ENCODE measurements around the gene ADGRA1. TPM values are rescaled to one million over a fixed set of nuclear protein-coding genes. Genes with fewer than 3 reads are reported as not detected.

ADGRA1 gene
- total RNA-seq, 1 experiment from 2014 or later, result not detected

GRCh38 chr10:133177380-133178157, 89.8 kb downstream of the ADGRA1 start:
- DNase-seq (ENCODE audit: low read depth), result no peak

GRCh38 chr10:133178357-133179127, 90.8 kb downstream of the ADGRA1 start:
- DNase-seq (ENCODE audit: low read depth), result no peak

- no peak for DNase-seq (ENCODE audit: low read depth)
Measured at GRCh38 chr10:133179128-133179520, 91.4 kb downstream of the ADGRA1 start.

GRCh38 chr10:133179651-133180050, 91.9 kb downstream of the ADGRA1 start:
- no peak for DNase-seq (ENCODE audit: low read depth)

- DNase-seq (ENCODE audit: low read depth), result no peak
Measured at GRCh38 chr10:133180192-133180964, 92.7 kb downstream of the ADGRA1 start.

- DNase-seq (ENCODE audit: low read depth), result no peak
Measured at GRCh38 chr10:133180965-133181639, 93.4 kb downstream of the ADGRA1 start.

Other genes with a start within 250 kb of the ADGRA1 start
- not detected in 2 replicates for gene CFAP46, start 145.4 kb upstream of the ADGRA1 start, total RNA-seq (2014; rRNA removed; shearing (Covaris generic))
- not detected in 2 replicates for gene KNDC1, start 72.3 kb downstream of the ADGRA1 start, total RNA-seq (2014; rRNA removed; shearing (Covaris generic))
- gene UTF1, start 142.3 kb downstream of the ADGRA1 start, total RNA-seq (2014; rRNA removed; shearing (Covaris generic)), result not detected in 2 replicates
- not detected in 2 replicates for gene VENTX, start 149.9 kb downstream of the ADGRA1 start, total RNA-seq (2014; rRNA removed; shearing (Covaris generic))
- gene ADAM8, start 188.9 kb downstream of the ADGRA1 start, total RNA-seq (2014; rRNA removed; shearing (Covaris generic)), result 0.02 and 1.3 TPM in 2 replicates
- 38.6 and 51.9 TPM in 2 replicates for gene TUBGCP2, start 220.9 kb downstream of the ADGRA1 start, total RNA-seq (2014; rRNA removed; shearing (Covaris generic))
- gene ZNF511, start 221.0 kb downstream of the ADGRA1 start, total RNA-seq (2014; rRNA removed; shearing (Covaris generic)), result 32.5 and 33.3 TPM in 2 replicates
- not detected in 2 replicates for gene CALY, start 249.0 kb downstream of the ADGRA1 start, total RNA-seq (2014; rRNA removed; shearing (Covaris generic))